SK-N-SH treated with all-trans-retinoic acid at 6 μM for 48 hours (cell line): ENCODE data around the gene STK32B.

Experiments
- ATAC-seq: fragments of 200-7000 bp; cut with Tn5 transposase; 3 replicates; pipeline ENCODE4 v1.9.1; 2020; ENCODE audit warnings: mild to moderate bottlenecking, moderate library complexity
- ARNTL ChIP-seq: fragments of 450-650 bp; formaldehyde crosslinking; IDR thresholded peaks from 2 replicates; pipeline ENCODE4 v1.5.0; 2020; ENCODE audit warnings: low read depth, mild to moderate bottlenecking, moderate library complexity, borderline replicate concordance
- BACH2 ChIP-seq: fragments of 250-450 bp; sonication (Bioruptor Pico); IDR thresholded peaks from 2 replicates; pipeline ENCODE4 v1.9.0; 2021; ENCODE audit warnings: mild to moderate bottlenecking, borderline replicate concordance
- CSDC2 ChIP-seq: fragments of 250-450 bp; sonication (Bioruptor Pico); IDR thresholded peaks from 2 replicates; pipeline ENCODE4 v1.5.0; 2020; ENCODE audit warnings: mild to moderate bottlenecking, moderate library complexity
- ESRRG ChIP-seq: fragments of 250-450 bp; sonication (Bioruptor Pico); IDR thresholded peaks from 2 replicates; pipeline ENCODE4 v1.6.1; 2021; ENCODE audit warnings: mild to moderate bottlenecking
- GLIS3 ChIP-seq: fragments of 250-450 bp; sonication (Bioruptor Pico); IDR thresholded peaks from 2 replicates; pipeline ENCODE4 v1.5.0; 2020; ENCODE audit warnings: mild to moderate bottlenecking, moderate library complexity
- ISL1 ChIP-seq: fragments of 250-450 bp; sonication (Bioruptor Pico); IDR thresholded peaks from 2 replicates; pipeline ENCODE4 v2.1.2; 2022; ENCODE audit warnings: mild to moderate bottlenecking, moderate library complexity
- OSR1 ChIP-seq: fragments of 250-450 bp; sonication (Bioruptor Pico); IDR thresholded peaks from 2 replicates; pipeline ENCODE4 v1.8.0; 2022; ENCODE audit warnings: moderate library complexity, mild to moderate bottlenecking, inconsistent platforms
- PPARA ChIP-seq: fragments of 250-450 bp; sonication (Bioruptor Pico); IDR thresholded peaks from 2 replicates; pipeline ENCODE4 v1.5.0; 2020; ENCODE audit warnings: mild to moderate bottlenecking, borderline replicate concordance
- RARB ChIP-seq: fragments of 250-450 bp; sonication (Bioruptor Pico); IDR thresholded peaks from 2 replicates; pipeline ENCODE4 v1.8.0; 2021; ENCODE audit warnings: mild to moderate bottlenecking, moderate library complexity
- SNAI2 ChIP-seq: fragments of 250-450 bp; sonication (Bioruptor Pico); IDR thresholded peaks from 2 replicates; pipeline ENCODE4 v1.5.0; 2020; ENCODE audit warnings: mild to moderate bottlenecking, moderate library complexity
- TCF4 ChIP-seq: fragments of 250-450 bp; sonication (Bioruptor Pico); IDR thresholded peaks from 2 replicates; pipeline ENCODE4 v1.8.0; 2021; ENCODE audit warnings: mild to moderate bottlenecking, moderate library complexity, borderline replicate concordance
- TOX ChIP-seq: fragments of 250-450 bp; sonication (Bioruptor Pico); IDR thresholded peaks from 2 replicates; pipeline ENCODE4 v1.8.0; 2021; ENCODE audit warnings: mild to moderate bottlenecking, moderate library complexity, borderline replicate concordance
- ZC3H10 ChIP-seq: fragments of 250-450 bp; sonication (Bioruptor Pico); IDR thresholded peaks from 2 replicates; pipeline ENCODE4 v1.5.1; 2021; ENCODE audit warnings: mild to moderate bottlenecking, moderate library complexity
- ZFP3 ChIP-seq: fragments of 250-450 bp; sonication (Bioruptor Pico); IDR thresholded peaks from 2 replicates; pipeline ENCODE4 v1.5.0; 2020; ENCODE audit warnings: mild to moderate bottlenecking, moderate library complexity
- ZFP30 ChIP-seq: fragments of 450-650 bp; formaldehyde crosslinking; IDR thresholded peaks from 2 replicates; pipeline ENCODE4 v1.5.0; 2022; ENCODE audit warnings: mild to moderate bottlenecking, moderate library complexity
- ZNF565 ChIP-seq: fragments of 450-650 bp; formaldehyde crosslinking; conservative IDR thresholded peaks from 2 replicates; pipeline ENCODE4 v1.5.0; 2020; ENCODE audit warnings: low read depth, mild to moderate bottlenecking, moderate library complexity
- ZNF70 ChIP-seq: fragments of 450-650 bp; formaldehyde crosslinking; IDR thresholded peaks from 2 replicates; pipeline ENCODE4 v1.5.0; 2020; ENCODE audit warnings: mild to moderate bottlenecking, moderate library complexity
- TF ChIP-seq, protein P1 (sequence below): fragments of 250-450 bp; sonication (Bioruptor Pico); IDR thresholded peaks from 2 replicates; pipeline ENCODE4 v1.5.0; 2020; ENCODE audit warnings: mild to moderate bottlenecking, moderate library complexity
- TF ChIP-seq, protein P2 (sequence below): fragments of 250-450 bp; sonication (Bioruptor Pico); IDR thresholded peaks from 2 replicates; pipeline ENCODE4 v1.5.1; 2021; ENCODE audit warnings: mild to moderate bottlenecking, moderate library complexity
- TF ChIP-seq, protein P3 (sequence below): fragments of 250-450 bp; sonication (Bioruptor Pico); IDR thresholded peaks from 2 replicates; pipeline ENCODE4 v1.8.0; 2021; ENCODE audit warnings: low read depth, mild to moderate bottlenecking, moderate library complexity, borderline replicate concordance
- TF ChIP-seq, protein P4 (sequence below): fragments of 250-450 bp; sonication (Bioruptor Pico); IDR thresholded peaks from 2 replicates; pipeline ENCODE4 v1.8.0; 2020; ENCODE audit warnings: mild to moderate bottlenecking, moderate library complexity, borderline replicate concordance

STK32B gene

DNA sequence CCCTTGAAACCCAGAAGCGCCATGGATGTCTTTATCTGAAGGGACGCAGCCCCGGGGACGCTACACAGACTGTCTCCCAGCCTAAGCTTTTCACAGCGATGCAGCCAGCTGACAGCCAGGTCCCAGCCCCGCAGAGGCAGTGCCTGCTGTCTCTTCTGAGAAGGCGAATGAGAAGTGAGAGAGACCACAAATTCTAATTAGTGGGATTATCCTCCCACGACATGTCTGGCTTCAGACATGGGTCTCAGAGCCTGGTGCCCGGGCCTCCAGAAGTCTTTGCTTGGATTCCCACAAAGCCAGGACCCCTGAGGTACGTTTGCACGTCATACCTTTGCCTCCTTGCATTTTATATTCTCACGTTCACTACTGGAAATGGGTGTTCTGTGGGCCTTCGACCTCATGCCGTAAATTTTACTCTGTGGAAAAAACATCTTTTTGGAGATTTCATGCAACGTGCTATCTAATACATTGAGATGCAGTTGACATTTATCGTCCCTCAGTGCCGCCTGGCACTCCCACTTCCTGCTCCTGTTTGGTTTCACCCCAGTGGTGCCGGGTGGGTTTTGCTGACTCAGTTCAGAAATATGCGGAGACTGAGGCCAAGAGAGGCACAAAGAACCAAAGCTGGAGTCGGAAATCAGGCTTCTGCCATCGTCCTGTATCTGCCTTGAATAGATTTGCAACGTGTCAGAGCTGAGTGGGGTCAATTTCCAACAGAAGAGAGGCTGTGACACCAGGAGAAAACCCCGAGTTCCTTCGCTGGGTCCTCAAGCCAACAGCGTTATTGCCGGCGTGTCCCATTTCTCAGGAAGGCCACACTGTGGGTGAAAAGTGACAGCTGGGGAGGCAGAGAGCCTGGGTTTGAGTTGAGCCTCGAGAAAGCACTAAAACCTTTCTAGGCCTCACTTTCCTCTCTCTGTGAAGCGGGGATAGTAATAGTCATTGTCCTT lies 114.4 kb downstream of the STK32B start (continued):
- TF ChIP-seq, protein P1, sequence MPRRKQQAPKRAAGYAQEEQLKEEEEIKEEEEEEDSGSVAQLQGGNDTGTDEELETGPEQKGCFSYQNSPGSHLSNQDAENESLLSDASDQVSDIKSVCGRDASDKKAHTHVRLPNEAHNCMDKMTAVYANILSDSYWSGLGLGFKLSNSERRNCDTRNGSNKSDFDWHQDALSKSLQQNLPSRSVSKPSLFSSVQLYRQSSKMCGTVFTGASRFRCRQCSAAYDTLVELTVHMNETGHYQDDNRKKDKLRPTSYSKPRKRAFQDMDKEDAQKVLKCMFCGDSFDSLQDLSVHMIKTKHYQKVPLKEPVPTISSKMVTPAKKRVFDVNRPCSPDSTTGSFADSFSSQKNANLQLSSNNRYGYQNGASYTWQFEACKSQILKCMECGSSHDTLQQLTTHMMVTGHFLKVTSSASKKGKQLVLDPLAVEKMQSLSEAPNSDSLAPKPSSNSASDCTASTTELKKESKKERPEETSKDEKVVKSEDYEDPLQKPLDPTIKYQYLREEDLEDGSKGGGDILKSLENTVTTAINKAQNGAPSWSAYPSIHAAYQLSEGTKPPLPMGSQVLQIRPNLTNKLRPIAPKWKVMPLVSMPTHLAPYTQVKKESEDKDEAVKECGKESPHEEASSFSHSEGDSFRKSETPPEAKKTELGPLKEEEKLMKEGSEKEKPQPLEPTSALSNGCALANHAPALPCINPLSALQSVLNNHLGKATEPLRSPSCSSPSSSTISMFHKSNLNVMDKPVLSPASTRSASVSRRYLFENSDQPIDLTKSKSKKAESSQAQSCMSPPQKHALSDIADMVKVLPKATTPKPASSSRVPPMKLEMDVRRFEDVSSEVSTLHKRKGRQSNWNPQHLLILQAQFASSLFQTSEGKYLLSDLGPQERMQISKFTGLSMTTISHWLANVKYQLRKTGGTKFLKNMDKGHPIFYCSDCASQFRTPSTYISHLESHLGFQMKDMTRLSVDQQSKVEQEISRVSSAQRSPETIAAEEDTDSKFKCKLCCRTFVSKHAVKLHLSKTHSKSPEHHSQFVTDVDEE (CRISPR knock-in tag), result no peak
- TF ChIP-seq, protein P2, sequence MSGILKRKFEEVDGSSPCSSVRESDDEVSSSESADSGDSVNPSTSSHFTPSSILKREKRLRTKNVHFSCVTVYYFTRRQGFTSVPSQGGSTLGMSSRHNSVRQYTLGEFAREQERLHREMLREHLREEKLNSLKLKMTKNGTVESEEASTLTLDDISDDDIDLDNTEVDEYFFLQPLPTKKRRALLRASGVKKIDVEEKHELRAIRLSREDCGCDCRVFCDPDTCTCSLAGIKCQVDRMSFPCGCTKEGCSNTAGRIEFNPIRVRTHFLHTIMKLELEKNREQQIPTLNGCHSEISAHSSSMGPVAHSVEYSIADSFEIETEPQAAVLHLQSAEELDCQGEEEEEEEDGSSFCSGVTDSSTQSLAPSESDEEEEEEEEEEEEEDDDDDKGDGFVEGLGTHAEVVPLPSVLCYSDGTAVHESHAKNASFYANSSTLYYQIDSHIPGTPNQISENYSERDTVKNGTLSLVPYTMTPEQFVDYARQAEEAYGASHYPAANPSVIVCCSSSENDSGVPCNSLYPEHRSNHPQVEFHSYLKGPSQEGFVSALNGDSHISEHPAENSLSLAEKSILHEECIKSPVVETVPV (CRISPR knock-in tag), result no peak
- TF ChIP-seq GLIS3 (CRISPR knock-in tag) (no peak), ZFP30 (CRISPR knock-in tag) (no peak), TOX (CRISPR knock-in tag) (no peak)
- TF ChIP-seq, protein P3, sequence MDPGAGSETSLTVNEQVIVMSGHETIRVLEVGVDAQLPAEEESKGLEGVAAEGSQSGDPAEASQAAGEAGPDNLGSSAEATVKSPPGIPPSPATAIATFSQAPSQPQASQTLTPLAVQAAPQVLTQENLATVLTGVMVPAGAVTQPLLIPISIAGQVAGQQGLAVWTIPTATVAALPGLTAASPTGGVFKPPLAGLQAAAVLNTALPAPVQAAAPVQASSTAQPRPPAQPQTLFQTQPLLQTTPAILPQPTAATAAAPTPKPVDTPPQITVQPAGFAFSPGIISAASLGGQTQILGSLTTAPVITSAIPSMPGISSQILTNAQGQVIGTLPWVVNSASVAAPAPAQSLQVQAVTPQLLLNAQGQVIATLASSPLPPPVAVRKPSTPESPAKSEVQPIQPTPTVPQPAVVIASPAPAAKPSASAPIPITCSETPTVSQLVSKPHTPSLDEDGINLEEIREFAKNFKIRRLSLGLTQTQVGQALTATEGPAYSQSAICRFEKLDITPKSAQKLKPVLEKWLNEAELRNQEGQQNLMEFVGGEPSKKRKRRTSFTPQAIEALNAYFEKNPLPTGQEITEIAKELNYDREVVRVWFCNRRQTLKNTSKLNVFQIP, result no peak
- TF ChIP-seq, all 23 proteins: peak for 0

DNA sequence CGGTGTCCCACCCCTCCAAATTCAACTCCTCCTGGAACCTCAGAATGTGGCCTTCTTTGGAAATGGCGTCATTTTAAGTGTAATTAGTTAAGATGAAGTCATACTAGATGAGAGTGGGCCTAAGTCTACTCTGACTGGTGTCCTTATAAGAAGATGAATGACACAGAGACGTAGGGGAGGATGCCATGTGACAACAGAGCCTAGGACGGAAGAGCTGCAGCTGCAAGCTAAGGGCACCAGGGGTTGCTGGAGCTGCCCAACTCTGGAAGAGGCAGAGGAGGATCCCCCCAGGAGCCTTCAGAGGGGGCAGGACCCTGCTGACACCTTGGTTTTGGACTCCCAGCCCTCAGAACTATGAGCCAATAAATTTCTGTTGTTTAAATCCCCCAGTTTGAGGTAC lies 115.1 kb downstream of the STK32B start:
- TF ChIP-seq GLIS3 (CRISPR knock-in tag) (no peak), CSDC2 (no peak), ZNF565 (CRISPR knock-in tag) (no peak), TOX (CRISPR knock-in tag) (no peak), ARNTL (no peak), ISL1 (no peak), ZNF70 (no peak), TCF4 (CRISPR knock-in tag) (no peak), BACH2 (no peak), ZC3H10 (CRISPR knock-in tag) (no peak)
- TF ChIP-seq, protein P3, result no peak
- no peak for ATAC-seq

DNA sequence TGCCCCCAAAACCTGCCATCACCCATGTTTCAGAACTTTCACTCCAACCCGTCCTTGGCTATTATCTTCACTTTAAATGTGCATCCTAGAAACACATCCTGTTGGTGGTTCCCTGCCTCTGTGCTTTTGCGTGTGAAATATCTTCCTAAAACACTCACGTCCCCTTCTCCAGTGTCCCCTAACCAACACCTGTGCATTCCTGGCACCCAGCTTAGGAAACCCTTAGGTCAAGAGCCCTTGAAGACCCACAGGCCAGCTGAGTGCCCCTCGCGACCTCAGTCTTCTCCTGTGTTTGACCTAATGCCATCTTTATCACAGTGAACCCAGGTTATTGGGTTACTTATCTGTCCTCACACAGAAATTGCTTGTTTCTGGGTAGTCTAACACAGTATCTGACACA lies 117.6 kb downstream of the STK32B start:
- no peak for ATAC-seq
- TF ChIP-seq ZFP30 (CRISPR knock-in tag), result no peak
- TF ChIP-seq, protein P2 (CRISPR knock-in tag), result no peak
- TF ChIP-seq OSR1 (CRISPR knock-in tag), result no peak
- no peak for TF ChIP-seq RARB (CRISPR knock-in tag)
- TF ChIP-seq TOX (CRISPR knock-in tag), result no peak
- no peak for TF ChIP-seq GLIS3 (CRISPR knock-in tag)
- TF ChIP-seq BACH2, result no peak
- TF ChIP-seq ZC3H10 (CRISPR knock-in tag), result no peak
- no peak for TF ChIP-seq ZNF70
- no peak for TF ChIP-seq SNAI2 (CRISPR knock-in tag)
- no peak for TF ChIP-seq ESRRG (CRISPR knock-in tag)
- no peak for TF ChIP-seq ISL1
- TF ChIP-seq ZFP3 (CRISPR knock-in tag), result no peak
- TF ChIP-seq CSDC2, result no peak
- TF ChIP-seq ZNF565 (CRISPR knock-in tag), result no peak
- TF ChIP-seq, protein P4, sequence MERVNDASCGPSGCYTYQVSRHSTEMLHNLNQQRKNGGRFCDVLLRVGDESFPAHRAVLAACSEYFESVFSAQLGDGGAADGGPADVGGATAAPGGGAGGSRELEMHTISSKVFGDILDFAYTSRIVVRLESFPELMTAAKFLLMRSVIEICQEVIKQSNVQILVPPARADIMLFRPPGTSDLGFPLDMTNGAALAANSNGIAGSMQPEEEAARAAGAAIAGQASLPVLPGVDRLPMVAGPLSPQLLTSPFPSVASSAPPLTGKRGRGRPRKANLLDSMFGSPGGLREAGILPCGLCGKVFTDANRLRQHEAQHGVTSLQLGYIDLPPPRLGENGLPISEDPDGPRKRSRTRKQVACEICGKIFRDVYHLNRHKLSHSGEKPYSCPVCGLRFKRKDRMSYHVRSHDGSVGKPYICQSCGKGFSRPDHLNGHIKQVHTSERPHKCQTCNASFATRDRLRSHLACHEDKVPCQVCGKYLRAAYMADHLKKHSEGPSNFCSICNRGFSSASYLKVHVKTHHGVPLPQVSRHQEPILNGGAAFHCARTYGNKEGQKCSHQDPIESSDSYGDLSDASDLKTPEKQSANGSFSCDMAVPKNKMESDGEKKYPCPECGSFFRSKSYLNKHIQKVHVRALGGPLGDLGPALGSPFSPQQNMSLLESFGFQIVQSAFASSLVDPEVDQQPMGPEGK, result no peak
- TF ChIP-seq, protein P3, result no peak
- TF ChIP-seq PPARA (CRISPR knock-in tag), result no peak
